Prostate gland (tissue), 2 donors: Measurements from ENCODE around the gene GTPBP3. TPM values are rescaled to one million over a fixed set of nuclear protein-coding genes. Genes with fewer than 3 reads are reported as not detected.

Experiments
- DNase-seq: peaks from one replicate; pipeline ENCODE4 v3.0.0-alpha.2; 2019; ENCODE audit warnings: low spot score
- H3K27ac ChIP-seq, 2 donors: fragments of 200-600 bp; sonication (generic); 2 replicates each; pipeline ENCODE4 v1.5.1; 2017 to 2019
- H3K27me3 ChIP-seq: fragments of 200-600 bp; sonication (generic); replicated peaks from 2 replicates; pipeline ENCODE4 v1.5.1; 2019; ENCODE audit not compliant: insufficient read depth
- H3K36me3 ChIP-seq, 2 donors: fragments of 200-600 bp; sonication (generic); 1 replicate in 1 of 2; 2 replicates in 1 of 2; pipeline versions ENCODE4 v1.5.1 to v1.8.1; 2017 to 2019
- H3K4me1 ChIP-seq: fragments of 200-600 bp; sonication (generic); replicated peaks from 2 replicates; pipeline ENCODE4 v1.5.1; 2019
- H3K4me3 ChIP-seq, 2 donors: fragments of 200-600 bp; sonication (generic); 2 replicates each; pipeline ENCODE4 v1.5.1; 2017 to 2019
- H3K9me3 ChIP-seq: fragments of 200-600 bp; sonication (generic); 2 replicates; pipeline ENCODE4 v1.5.1; 2017
- POLR2A ChIP-seq: fragments of 450-650 bp; IDR thresholded peaks from one replicate; pipeline ENCODE4 v1.6.1; 2016; ENCODE audit warnings: antibody characterized with exemption, mild to moderate bottlenecking
- POLR2AphosphoS5 ChIP-seq: sonication (generic); formaldehyde crosslinking; IDR thresholded peaks from one replicate; pipeline ENCODE4 v1.6.1; 2017; ENCODE audit warnings: antibody characterized with exemption
- WGBS: methylation state at CpG from one replicate; pipeline ENCODE4 v1.1.5; 2018; 5-methylcytosine and 5-hydroxymethylcytosine counted together
- intact Hi-C: fragments of 100-400 bp; cut with DNase I; formaldehyde crosslinking; loops from one replicate; pipeline ENCODE4 v1.14.2; 2022
- total RNA-seq, 2 donors: library from RNA; depleted of rRNA; stranded (reverse); fragments of >200 nt; gene quantifications; one replicate each; pipeline ENCODE4 v1.1.0, GENCODE V29; 2016
- TF ChIP-seq, protein P1 (sequence below), 4 experiments: fragments of 200-600 bp in 2 of 4; fragments of 450-650 bp in 2 of 4; sonication (generic) in 2 of 4; IDR thresholded peaks; 1 replicate in 3 of 4; 2 replicates in 1 of 4; pipeline ENCODE4 v1.5.1; 2016 to 2019; ENCODE audit warnings: antibody characterized with exemption in 4 of 4, mild to moderate bottlenecking in 2 of 4, moderate library complexity in 2 of 4

The GTPBP3 gene
- total RNA-seq, 2 donors from 2014 or later: 42.4 to 67.0 TPM

DNA sequence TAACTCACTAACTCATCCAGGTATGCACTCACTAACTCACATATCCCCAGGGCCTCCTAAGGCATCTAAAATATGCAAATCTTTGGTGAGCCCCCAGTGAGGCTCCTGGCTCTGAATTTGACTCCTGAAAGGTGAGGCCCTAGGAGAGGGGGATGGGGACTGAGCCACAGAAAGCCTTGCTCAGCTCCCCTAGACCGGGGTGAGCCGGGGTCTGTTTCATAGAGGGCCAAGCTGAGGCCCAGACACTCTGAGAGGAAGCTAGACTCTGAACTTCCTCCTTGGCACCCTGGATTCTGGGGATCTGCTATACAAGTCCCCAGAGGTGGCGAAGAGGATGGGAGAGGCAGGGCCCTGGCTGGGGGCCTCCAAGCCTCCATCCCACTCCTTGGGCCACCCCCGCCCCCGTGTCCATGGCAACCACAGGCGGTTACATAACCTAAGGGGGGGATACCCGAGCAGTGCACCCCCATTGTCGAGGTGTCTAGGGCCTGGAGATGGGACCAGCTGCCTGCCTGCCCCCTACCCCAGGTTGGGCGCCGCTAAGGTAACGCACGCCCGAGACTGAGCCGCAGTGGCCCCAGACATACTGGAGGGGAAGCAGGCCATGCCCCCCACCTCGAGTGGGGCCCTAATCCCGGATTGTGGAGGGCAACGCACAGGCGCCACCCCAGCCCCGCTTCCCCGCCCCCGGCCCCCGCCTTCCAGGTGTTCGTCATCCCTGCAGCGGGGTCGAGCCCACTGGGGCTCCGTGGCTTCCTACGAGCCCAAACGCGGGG, 34.8 kb upstream of the GTPBP3 start:
- Histone ChIP-seq H3K4me1 (peaks cover 5% of the 10 kb centered on the region), H3K27ac (peak overlapping the region; percentile 54 to 81), H3K27me3 (no peaks in the 10 kb centered on the region), H3K9me3 (no peaks in the 10 kb centered on the region), H3K36me3 (no peaks in the 10 kb centered on the region), H3K4me3 (peak overlapping the region; percentile 62 to 67)
- intact Hi-C loops: no loop called here
- WGBS: 4% methylated on average over 22 of the region's 29 CpGs
- no peak for DNase-seq
- TF ChIP-seq POLR2AphosphoS5 (no peak), POLR2A (no peak)
- TF ChIP-seq, protein P1, sequence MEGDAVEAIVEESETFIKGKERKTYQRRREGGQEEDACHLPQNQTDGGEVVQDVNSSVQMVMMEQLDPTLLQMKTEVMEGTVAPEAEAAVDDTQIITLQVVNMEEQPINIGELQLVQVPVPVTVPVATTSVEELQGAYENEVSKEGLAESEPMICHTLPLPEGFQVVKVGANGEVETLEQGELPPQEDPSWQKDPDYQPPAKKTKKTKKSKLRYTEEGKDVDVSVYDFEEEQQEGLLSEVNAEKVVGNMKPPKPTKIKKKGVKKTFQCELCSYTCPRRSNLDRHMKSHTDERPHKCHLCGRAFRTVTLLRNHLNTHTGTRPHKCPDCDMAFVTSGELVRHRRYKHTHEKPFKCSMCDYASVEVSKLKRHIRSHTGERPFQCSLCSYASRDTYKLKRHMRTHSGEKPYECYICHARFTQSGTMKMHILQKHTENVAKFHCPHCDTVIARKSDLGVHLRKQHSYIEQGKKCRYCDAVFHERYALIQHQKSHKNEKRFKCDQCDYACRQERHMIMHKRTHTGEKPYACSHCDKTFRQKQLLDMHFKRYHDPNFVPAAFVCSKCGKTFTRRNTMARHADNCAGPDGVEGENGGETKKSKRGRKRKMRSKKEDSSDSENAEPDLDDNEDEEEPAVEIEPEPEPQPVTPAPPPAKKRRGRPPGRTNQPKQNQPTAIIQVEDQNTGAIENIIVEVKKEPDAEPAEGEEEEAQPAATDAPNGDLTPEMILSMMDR (IDR thresholded peaks at IDR 0.05): no peak

DNA sequence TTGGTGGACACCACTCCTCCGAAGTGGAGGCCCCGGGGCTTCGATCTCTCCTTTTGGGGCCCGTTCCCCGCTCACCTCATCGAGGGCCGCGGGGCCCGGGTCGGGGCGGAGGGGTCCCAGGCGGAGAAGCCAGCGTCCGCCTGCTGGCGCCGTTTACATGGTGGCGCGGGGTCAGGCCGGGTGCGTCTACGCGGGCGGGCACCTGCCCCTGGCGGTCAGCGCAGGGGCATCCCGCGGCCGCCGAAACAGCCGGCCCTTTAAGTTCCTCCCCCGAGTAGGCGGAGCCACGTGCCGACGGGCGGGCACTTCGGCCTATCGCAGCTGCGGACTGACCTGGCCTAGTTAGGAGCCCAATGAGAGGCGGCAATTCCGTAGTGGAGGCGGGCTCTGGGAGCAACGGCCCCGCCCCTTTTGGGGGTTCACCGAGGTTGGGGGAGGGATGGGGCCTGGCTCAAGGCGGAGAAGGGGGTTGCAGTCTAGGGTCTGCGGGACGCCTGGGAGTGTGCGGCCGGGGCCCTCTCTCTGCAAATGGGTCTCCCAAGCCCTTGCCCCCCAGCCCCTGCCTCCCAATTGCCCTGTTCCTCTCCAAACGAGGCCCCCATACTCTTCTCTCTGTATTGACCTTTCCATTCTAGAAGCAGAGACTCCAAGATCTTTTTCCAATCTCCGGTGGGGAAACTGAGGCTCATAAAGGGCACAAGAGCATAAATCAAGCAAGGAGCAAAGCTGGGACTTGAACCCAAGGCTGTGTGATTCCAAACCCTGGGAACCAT, 34.0 kb upstream of the GTPBP3 start, which contains the start of gene ABHD8:
ABHD8 (minus strand) TSS at position 259 of the 773 bp plus-strand sequence. CDS start 1,809 bp downstream, outside the sequence.
- WGBS: 3% methylated on average over 45 of the region's 52 CpGs
- no peaks in the 10 kb centered on the region for H3K9me3 ChIP-seq
- H3K27ac ChIP-seq: peak within 1 kb of the TSS; percentile 54 to 81
- H3K4me3 ChIP-seq: peak within 1 kb of the TSS; percentile 62 to 67
- intact Hi-C loops: no loop called here
- H3K36me3 ChIP-seq: no peaks in the 10 kb centered on the region
- peaks cover 5% of the 10 kb centered on the region for H3K4me1 ChIP-seq
- no peaks in the 10 kb centered on the region for H3K27me3 ChIP-seq
- DNase-seq: peak; percentile 96
- peak; percentile 85 for TF ChIP-seq POLR2A
- peak; percentile 88 for TF ChIP-seq POLR2AphosphoS5
- TF ChIP-seq, protein P1 (IDR thresholded peaks at IDR 0.05): peak; percentile 35 to 91 (median 76)

DNA sequence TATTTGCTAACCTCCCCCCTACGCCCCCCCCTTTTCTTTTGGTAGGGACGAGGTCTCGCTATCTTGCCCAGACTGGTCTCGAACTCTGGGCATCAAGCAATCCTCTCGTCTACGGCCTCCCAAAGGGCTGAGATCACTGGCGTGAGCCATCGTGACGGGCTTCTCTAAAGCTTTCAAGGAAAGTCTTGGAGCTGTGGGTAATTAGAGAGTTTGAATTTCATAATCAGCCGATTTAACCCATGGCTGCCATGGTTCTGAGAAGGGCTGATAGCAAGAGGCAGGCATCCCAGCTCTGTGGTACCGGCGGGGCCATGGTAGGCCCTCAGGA, 33.4 kb upstream of the GTPBP3 start:
- Histone ChIP-seq H3K4me1 (peaks cover 5% of the 10 kb centered on the region), H3K27ac (peak overlapping the region in 1 of 2 donors; percentile 81)
- WGBS: 42% methylated on average over 12 of the region's 12 CpGs

DNA sequence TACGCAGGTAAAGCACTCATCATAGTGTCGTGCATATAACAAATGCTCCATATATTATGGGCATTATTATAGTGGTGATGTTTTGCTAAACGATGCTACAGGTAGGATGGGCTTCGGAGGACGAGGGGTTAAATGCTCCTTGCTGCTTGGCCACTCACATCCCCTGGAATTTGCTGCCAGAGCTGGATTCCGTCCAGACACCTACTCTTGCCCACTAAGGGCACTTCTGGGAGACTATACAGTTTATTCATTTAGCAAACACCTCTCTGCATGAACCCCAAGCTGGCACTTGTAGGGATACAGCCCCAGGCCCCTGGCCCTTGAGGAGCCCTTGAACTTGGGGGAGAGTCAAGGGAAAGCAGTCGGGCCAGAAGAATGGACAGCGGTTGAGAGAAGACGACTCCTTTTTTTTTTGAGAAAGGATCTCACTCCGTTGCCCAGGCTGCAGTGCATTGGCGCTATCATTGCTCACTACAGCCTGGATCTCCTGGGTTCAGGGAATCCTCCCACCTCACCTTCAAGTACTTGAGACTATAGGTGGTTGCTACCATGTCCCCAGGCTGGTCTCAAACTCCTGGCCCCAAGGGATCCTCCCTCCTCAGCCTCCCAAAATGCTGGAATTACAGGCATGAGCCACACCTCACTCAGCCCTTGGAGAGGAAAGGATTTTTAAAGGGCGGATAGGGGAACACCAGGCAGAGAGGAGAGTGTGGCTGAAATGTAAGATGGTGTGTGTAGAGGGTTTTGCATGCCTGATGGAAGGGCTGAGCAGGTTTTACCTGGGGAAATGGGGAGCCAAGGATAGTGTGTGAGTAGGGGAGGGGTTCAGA, 32.8 kb upstream of the GTPBP3 start:
- intact Hi-C loops: no loop called here
- no peaks in the 10 kb centered on the region for H3K27me3 ChIP-seq
- peaks cover 5% of the 10 kb centered on the region for H3K4me1 ChIP-seq
- no peak overlapping the region for H3K4me3 ChIP-seq
- WGBS: 54% methylated on average over 12 of the region's 12 CpGs
- no peaks in the 10 kb centered on the region for H3K9me3 ChIP-seq
- no peak for DNase-seq
- H3K36me3 ChIP-seq: no peaks in the 10 kb centered on the region
- peak overlapping the region in 1 of 2 donors; percentile 87 for H3K27ac ChIP-seq
- TF ChIP-seq POLR2A: no peak
- no peak for TF ChIP-seq POLR2AphosphoS5
- TF ChIP-seq, protein P1 (IDR thresholded peaks at IDR 0.05): no peak

More for the DNA sequence above, 33.4 kb upstream of the GTPBP3 start:
- DNase-seq: no peak
- intact Hi-C loops: no loop called here
- no peaks in the 10 kb centered on the region for H3K27me3 ChIP-seq
- H3K36me3 ChIP-seq: no peaks in the 10 kb centered on the region
- H3K4me3 ChIP-seq: peak overlapping the region; percentile 62 to 67
- TF ChIP-seq POLR2AphosphoS5 (no peak), POLR2A (no peak)
- TF ChIP-seq, protein P1 (IDR thresholded peaks at IDR 0.05): no peak
- H3K9me3 ChIP-seq: no peaks in the 10 kb centered on the region
